COLO668 (cell line): ENCODE measurements around the gene GPR22.
A peak's percentile ranks its signal among the peaks of the same experiment; 100 is the strongest.

Experiments
- DNase-seq: peaks from one replicate; lab custom pipeline; 2025; ENCODE audit not compliant: unreplicated experiment; lab: John Stamatoyannopoulos, UW

Gene GPR22

DNA sequence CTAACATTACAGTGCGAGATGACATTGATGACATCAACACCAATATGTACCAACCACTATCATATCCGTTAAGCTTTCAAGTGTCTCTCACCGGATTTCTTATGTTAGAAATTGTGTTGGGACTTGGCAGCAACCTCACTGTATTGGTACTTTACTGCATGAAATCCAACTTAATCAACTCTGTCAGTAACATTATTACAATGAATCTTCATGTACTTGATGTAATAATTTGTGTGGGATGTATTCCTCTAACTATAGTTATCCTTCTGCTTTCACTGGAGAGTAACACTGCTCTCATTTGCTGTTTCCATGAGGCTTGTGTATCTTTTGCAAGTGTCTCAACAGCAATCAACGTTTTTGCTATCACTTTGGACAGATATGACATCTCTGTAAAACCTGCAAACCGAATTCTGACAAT, 4.3 kb downstream of the GPR22 start:
- no peak for DNase-seq

- DNase-seq, result no peak
These were observed 9.4 kb downstream of the GPR22 start for GRCh38 chr7:107479303-107479702.

GRCh38 chr7:107480932-107481331, 11.1 kb downstream of the GPR22 start:
- DNase-seq, result no peak

- DNase-seq, result no peak
These were observed 12.7 kb downstream of the GPR22 start for GRCh38 chr7:107482571-107482970.

DNA sequence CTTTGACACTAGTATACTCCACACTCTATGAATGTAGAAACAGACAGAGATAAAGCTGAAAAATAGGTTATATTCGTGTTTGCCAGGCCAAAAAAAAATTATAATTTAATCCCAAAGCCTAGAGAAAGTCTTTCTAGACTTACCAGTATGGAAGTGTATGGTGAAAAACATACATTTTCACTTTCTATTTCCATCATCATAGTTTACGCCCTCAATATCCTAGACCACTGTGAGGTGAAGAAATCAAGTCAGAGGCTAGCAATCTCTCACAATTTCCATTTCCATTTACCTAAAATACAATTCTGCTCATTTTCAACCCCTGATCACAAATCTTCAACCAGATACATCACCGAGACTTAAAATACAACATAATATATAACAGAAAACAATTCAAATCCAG, 16.2 kb downstream of the GPR22 start:
- DNase-seq, result no peak

GRCh38 chr7:107492875-107493274, 23.0 kb downstream of the GPR22 start:
- no peak for DNase-seq

- peak; percentile 20 for DNase-seq
These were observed 24.5 kb downstream of the GPR22 start for GRCh38 chr7:107494315-107494751.

DNA sequence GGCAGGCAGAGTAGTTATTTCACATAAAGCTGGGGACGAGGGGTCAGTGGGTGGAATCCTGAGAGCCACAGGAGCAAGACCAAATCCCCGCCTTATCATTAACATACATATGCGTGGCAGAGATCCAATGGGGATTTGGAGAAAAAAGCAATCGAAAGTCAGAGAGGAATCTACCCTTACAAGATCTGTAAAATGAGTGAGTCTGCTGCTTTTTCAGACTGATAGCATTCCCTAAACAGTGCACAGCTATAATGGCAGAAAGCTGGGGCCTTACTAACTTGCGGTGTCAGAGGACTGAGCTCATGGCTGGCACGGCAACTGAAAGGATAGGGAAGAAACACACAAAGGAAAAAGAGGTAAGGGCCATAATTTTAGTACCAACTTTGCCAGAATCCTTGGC, 25.0 kb downstream of the GPR22 start:
- peak; percentile 15 for DNase-seq

- no peak for DNase-seq
These were observed 25.7 kb downstream of the GPR22 start for GRCh38 chr7:107495516-107495915.

DNA sequence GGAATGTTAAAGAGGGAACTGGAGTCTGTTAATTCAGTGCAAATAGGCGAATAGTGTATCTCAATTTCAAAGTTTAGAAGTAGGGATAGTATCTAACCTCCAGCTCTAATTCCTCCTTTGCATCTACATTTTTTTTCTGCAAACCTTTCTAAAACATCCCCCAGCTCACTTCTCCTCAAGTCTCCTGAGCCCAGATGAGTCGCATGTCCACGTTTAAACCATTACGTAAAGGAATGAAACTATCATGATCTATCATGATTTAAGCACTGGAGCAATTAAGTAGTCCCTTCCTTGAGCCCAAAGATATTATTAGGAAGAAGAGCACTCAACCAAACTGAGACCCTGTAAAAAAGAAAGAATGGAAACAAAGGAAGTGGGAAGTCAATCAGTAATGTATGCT, 29.9 kb downstream of the GPR22 start:
- DNase-seq, result no peak

DNA sequence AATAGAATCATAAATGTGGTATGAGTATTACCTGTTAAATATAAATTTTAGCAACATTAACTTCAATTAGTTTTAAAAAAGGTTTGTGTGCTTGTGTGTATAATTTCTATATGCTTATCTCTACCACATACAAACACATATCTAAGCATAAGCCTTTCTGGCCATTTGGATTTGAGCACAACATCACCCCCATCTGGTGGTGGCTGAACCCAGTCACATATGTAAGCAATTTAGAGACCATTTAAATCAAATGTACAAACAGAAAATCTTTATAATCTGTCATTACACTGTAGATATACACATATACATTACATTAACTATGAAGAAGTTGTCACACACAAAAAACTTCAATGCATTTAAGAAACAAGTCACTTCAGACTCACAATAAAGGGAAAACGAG, 31.7 kb downstream of the GPR22 start:
- DNase-seq, result peak; percentile 44

- DNase-seq, result no peak
These were observed 32.3 kb downstream of the GPR22 start for GRCh38 chr7:107502154-107502553.

GRCh38 chr7:107502797-107503196, 32.9 kb downstream of the GPR22 start:
- DNase-seq, result no peak

DNA sequence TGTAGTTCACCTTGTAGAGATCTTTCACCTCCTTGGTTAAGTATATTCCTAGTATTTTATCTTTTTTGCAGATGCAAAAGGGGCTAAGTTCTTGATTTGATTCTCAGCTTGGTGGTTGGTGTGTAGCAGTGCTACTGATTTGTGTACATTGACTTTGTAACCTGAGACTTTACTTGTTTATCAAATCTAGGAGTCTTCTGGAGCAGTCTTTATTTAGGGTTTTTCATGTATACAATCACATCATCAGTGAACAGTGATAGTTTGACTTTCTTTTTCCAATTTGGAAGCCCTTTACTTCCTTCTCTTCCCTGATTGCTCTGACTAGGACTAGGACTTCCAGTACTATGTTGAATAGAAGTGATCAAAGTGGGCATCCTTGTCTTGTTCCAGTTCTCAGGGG, 33.8 kb downstream of the GPR22 start:
- no peak for DNase-seq

- DNase-seq, result no peak
These were observed 35.5 kb downstream of the GPR22 start for GRCh38 chr7:107505362-107505761.

- peak; percentile 89 for DNase-seq
These were observed 36.3 kb downstream of the GPR22 start for GRCh38 chr7:107505997-107506673.

GRCh38 chr7:107506674-107507339, 37.0 kb downstream of the GPR22 start:
- DNase-seq, result peak; percentile 89
